HUES6 (cell line): Measurements from ENCODE around the gene ZSWIM9.

Experiments
- H3K27ac ChIP-seq: 2 replicates; pipeline ENCODE4 v1.7.0; 2013; ENCODE audit warnings: low read depth, mild to moderate bottlenecking, low read length, inconsistent platforms
- H3K27me3 ChIP-seq: 2 replicates; pipeline ENCODE4 v1.6.1; 2013; ENCODE audit warnings: low read length; ENCODE audit not compliant: control insufficient read depth, insufficient read depth
- H3K36me3 ChIP-seq: 2 replicates; pipeline ENCODE4 v1.6.1; 2013; ENCODE audit warnings: low read length; ENCODE audit not compliant: control insufficient read depth, insufficient read depth
- H3K4me1 ChIP-seq: 2 replicates; pipeline ENCODE4 v1.6.1; 2013; ENCODE audit warnings: low read length; ENCODE audit not compliant: control insufficient read depth, insufficient read depth
- H3K4me3 ChIP-seq: 2 replicates; pipeline ENCODE4 v1.5.1; 2013; ENCODE audit warnings: low read depth, low read length
- H3K9ac ChIP-seq: one replicate; pipeline ENCODE4 v1.6.1; 2013; ENCODE audit warnings: mild to moderate bottlenecking, low read length
- H3K9me3 ChIP-seq: 2 replicates; pipeline ENCODE4 v1.6.1; 2013; ENCODE audit warnings: low read depth, low read length; ENCODE audit not compliant: control insufficient read depth, insufficient read depth

Gene ZSWIM9

DNA sequence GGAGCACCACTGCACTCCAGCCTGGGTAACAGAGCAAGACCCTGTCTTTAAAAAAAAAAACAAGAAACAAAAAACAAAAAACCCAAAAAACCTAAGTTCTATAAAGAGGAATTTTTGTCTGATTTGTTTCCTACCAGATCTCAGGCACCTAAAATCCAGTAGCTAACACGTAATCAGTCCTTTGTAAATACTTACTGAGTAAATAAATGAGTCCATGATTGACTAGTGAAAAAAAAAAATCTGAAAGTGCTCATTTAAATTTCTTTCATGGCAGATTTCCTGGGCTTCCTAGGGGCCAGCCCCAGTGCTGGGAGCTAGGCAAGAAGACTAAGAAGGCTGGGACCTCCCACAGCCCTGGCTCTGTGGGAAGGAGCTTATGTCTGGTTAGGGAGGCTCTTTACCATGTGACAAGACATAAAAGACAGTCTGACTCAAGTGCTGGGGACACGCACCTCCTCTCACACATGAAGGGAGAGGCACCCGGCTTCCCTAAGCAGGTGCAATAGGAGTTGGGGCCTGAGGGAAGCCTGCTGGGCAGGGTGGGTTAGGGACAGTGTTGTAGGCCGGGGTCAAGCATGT is 22.8 kb upstream of the ZSWIM9 start:
- no peaks in the 10 kb centered on the region for H3K9me3 ChIP-seq
- no peaks in the 10 kb centered on the region for H3K4me1 ChIP-seq
- H3K9ac ChIP-seq: no peak overlapping the region
- no peak overlapping the region for H3K27ac ChIP-seq
- no peaks in the 10 kb centered on the region for H3K27me3 ChIP-seq
- peaks cover 79% of the 10 kb centered on the region for H3K36me3 ChIP-seq
- H3K4me3 ChIP-seq: no peak overlapping the region

DNA sequence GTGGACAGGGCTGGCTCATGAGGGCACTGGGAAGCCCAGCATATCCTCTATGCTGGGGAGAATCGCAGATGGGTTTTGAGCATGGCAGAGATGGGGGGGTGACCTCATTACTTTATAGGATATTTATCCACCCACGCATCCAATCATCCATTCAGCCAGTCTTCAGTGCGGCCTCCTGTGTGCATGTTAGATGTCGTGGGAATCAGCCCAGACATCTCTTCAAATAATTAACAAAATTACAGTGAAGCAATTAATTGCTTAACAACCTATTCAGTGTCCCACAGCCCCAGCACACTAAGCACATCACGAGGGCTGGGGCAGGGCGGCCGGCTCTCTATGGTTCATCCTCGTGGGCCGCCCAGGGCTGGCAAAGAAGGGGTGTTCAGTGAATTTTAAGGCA is 21.9 kb upstream of the ZSWIM9 start:
- H3K4me1 ChIP-seq: no peaks in the 10 kb centered on the region
- H3K9ac ChIP-seq: no peak overlapping the region
- H3K27ac ChIP-seq: no peak overlapping the region
- no peaks in the 10 kb centered on the region for H3K9me3 ChIP-seq
- peaks cover 70% of the 10 kb centered on the region for H3K36me3 ChIP-seq
- H3K27me3 ChIP-seq: no peaks in the 10 kb centered on the region
- no peak overlapping the region for H3K4me3 ChIP-seq

DNA sequence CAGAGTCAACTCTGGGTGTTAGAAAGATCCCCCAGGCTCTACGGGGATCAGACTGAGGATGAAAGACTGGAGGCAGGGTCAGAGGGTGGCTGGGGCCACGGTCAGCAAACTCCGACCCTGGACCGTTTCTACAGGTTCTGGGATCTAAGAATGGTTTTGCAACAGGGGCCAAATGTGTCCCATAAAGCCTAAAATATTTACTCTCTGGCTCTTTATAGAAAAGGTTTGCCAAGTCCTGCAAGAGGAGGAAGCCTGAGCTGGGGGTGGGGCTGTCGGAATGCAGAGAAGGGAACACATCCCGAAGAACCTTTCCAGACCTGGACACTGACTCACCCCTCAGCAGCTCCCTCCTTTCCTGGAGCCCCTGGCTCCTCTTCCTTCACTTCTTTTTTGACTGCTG is 21.1 kb upstream of the ZSWIM9 start:
- no peaks in the 10 kb centered on the region for H3K4me1 ChIP-seq
- no peaks in the 10 kb centered on the region for H3K9me3 ChIP-seq
- H3K27me3 ChIP-seq: no peaks in the 10 kb centered on the region
- H3K9ac ChIP-seq: no peak overlapping the region
- peaks cover 69% of the 10 kb centered on the region for H3K36me3 ChIP-seq
- H3K27ac ChIP-seq: no peak overlapping the region
- H3K4me3 ChIP-seq: no peak overlapping the region

DNA sequence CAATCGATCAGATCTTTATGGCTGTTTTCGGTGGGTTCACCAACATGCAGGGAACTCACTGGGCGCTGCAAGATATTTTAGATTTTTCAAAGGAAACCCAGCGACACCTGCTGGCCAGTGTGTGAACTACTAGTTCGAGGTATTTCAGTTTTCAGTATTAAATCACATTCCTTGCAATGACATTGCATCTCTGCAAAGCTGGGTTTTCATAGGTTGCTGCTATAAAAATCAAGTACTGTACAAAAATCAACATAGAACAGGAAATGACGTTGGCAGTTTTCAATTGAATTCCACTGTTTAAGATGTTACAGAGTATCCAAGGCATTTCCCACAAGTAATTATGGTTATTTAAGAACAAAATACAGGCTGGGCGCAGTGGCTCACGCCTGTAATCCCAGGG is 17.9 kb upstream of the ZSWIM9 start:
- no peaks in the 10 kb centered on the region for H3K4me1 ChIP-seq
- H3K27ac ChIP-seq: no peak overlapping the region
- no peaks in the 10 kb centered on the region for H3K27me3 ChIP-seq
- H3K36me3 ChIP-seq: peaks cover 62% of the 10 kb centered on the region
- H3K9me3 ChIP-seq: no peaks in the 10 kb centered on the region
- H3K4me3 ChIP-seq: no peak overlapping the region
- no peak overlapping the region for H3K9ac ChIP-seq

DNA sequence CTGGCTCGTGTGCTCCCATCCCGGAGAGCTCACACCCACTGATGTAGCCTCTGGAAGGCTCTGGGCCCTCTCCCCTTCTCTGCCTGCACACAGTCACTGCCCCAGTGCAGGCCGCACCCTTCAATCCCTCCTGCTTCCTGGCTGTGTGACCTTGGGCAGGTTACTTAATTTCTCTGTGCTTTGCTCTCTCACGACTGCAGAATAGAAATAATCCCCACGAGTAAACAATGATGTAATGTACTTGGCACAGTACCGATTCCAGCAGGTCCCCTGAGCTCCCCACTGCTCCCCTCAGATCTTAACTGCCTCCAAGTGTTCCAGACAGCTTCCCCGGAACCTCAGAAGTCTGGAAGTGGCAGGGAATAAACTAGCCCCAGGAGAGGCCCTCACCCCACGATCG is 16.5 kb upstream of the ZSWIM9 start:
- Histone ChIP-seq H3K27ac (no peak overlapping the region), H3K27me3 (no peaks in the 10 kb centered on the region), H3K9me3 (no peaks in the 10 kb centered on the region), H3K4me1 (no peaks in the 10 kb centered on the region), H3K9ac (no peak overlapping the region), H3K4me3 (no peak overlapping the region), H3K36me3 (peaks cover 63% of the 10 kb centered on the region)

DNA sequence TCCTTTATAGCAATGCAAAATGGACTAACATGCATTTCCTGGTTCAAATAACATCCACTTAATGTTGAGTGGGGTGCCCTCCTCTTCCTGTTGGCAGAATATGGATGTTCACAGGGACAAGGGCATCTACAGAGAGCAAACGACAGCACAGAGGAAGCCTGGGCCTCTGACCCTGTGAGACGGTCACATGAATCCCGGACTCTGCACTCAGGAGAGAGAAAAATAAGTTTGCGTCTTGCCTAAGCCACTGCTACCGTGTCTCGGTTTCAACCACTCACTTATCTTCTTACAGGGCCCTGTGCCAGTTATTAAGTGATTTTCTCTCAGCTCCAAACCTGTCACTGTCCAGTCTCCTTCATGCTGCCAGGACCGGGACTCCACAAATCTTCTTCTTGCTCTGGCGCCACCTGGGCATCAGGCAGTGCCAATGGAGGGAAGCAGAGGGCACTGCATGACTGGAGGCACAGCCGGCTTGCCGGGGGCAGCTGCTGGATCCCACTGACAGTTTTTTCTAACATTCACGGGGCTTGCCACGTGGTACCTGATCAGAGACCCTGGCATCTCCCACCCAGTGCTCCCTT is 12.2 kb upstream of the ZSWIM9 start:
- peaks cover 70% of the 10 kb centered on the region for H3K36me3 ChIP-seq

DNA sequence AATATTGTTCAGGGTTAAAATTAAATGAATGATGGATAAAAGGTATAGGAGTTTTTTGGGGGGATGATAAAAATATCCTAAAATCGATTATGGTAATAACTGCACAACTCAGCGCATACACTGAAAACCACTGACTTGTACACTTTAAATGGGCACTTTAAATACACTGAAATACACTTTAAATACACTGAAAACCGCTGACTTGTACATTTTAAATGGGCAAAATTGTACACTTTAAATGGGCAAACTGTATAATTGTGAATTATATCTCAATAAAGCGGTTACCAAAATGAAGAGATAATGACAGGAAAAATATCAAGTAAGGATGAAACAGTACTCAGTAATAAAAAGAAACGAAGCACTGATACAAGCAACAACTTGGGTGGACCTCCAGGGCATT is 1.8 kb upstream of the ZSWIM9 start:
- no peak overlapping the region for H3K9ac ChIP-seq
- no peaks in the 10 kb centered on the region for H3K27me3 ChIP-seq
- H3K36me3 ChIP-seq: peaks cover 21% of the 10 kb centered on the region
- no peaks in the 10 kb centered on the region for H3K9me3 ChIP-seq
- H3K27ac ChIP-seq: no peak overlapping the region
- peaks cover 8% of the 10 kb centered on the region; the same call in 1 of the 2 replicates for H3K4me1 ChIP-seq
- H3K4me3 ChIP-seq: no peak overlapping the region

More for the DNA sequence above, 12.2 kb upstream of the ZSWIM9 start:
- Histone ChIP-seq H3K4me1 (no peaks in the 10 kb centered on the region), H3K27ac (no peak overlapping the region), H3K4me3 (no peak overlapping the region), H3K9ac (no peak overlapping the region), H3K9me3 (no peaks in the 10 kb centered on the region), H3K27me3 (no peaks in the 10 kb centered on the region)

DNA sequence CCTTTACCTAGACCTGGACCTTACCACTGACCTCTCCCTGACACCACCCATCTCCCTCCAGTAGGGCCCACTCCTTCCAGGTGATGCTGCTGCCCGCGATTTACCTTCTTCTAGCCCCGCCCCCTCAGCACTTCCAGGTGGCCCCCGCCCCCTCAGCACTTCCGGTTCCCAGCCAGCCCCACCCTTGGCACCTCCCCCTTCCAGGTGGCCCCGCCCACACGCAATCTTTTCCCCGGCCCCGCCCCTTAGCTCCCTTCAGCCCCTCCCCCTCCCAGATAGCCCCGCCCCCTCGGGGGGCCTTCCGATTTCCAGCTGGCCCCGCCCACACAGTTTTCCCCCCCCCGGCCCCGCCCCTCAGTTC is 922 bp upstream of the ZSWIM9 start:
- H3K36me3 ChIP-seq: peaks cover 21% of the 10 kb centered on the region
- peak overlapping the region; percentile 99 for H3K9ac ChIP-seq
- peak overlapping the region; percentile 92 for H3K4me3 ChIP-seq
- no peak overlapping the region for H3K27ac ChIP-seq
- no peaks in the 10 kb centered on the region for H3K27me3 ChIP-seq
- no peaks in the 10 kb centered on the region for H3K9me3 ChIP-seq
- H3K4me1 ChIP-seq: peaks cover 8% of the 10 kb centered on the region; the same call in 1 of the 2 replicates

DNA sequence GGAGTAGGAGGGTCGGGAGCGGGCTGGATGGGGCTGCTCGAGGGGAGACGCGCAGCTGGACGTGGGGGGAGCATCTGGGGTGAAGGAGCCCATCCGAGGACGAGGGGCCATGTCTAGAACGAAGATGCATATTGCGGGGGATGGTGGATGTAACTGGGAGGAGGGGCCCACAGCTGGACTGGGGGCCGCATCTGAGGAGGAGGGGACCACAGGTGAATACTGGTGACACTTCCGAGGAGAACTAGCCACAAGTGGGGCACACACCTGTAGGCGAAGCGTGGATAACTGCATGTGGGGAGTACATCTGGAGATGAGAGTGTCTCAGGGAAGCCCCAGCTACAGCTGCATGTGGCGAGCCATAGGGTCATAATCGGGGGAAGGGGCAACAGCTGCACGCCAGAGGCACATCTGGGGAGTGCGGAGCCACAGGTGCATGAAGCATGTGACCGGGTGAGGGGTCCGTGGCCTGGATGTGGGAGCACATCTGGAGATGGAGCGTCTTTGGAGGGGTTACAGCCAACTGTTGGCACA is 402 bp downstream of the ZSWIM9 start:
- H3K9me3 ChIP-seq: no peaks in the 10 kb centered on the region
- peaks cover 30% of the 10 kb centered on the region for H3K36me3 ChIP-seq
- peaks cover 8% of the 10 kb centered on the region; the same call in 1 of the 2 replicates for H3K4me1 ChIP-seq
- H3K4me3 ChIP-seq: peak overlapping the region; percentile 92
- no peak overlapping the region for H3K27ac ChIP-seq
- H3K27me3 ChIP-seq: no peaks in the 10 kb centered on the region
- H3K9ac ChIP-seq: peak overlapping the region; percentile 70

DNA sequence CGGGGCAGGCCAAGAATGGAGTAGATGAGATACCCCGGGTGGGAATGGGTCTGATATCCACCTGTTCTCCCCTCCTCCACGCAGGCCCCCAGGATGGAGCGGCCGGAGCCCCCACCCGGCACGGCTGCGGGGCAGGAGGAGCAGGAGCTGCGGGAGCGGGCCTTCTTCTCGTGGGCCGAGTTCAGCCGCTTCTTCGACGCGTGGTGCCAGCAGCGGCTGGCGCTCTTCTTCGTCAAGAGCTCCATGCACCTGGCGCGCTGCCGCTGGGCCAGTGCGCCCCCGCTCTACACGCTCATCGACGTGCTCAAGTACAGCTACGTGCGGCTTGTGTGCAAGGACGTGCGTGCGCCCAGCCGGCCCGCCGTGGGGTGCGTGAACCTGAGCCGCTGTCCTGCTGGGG is 1.2 kb downstream of the ZSWIM9 start:
- Histone ChIP-seq H3K9me3 (no peaks in the 10 kb centered on the region), H3K9ac (no peak overlapping the region), H3K4me1 (peaks cover 8% of the 10 kb centered on the region; the same call in 1 of the 2 replicates), H3K27me3 (no peaks in the 10 kb centered on the region), H3K36me3 (peaks cover 30% of the 10 kb centered on the region), H3K27ac (no peak overlapping the region), H3K4me3 (peak overlapping the region; percentile 92; the same call in 1 of the 2 replicates)

DNA sequence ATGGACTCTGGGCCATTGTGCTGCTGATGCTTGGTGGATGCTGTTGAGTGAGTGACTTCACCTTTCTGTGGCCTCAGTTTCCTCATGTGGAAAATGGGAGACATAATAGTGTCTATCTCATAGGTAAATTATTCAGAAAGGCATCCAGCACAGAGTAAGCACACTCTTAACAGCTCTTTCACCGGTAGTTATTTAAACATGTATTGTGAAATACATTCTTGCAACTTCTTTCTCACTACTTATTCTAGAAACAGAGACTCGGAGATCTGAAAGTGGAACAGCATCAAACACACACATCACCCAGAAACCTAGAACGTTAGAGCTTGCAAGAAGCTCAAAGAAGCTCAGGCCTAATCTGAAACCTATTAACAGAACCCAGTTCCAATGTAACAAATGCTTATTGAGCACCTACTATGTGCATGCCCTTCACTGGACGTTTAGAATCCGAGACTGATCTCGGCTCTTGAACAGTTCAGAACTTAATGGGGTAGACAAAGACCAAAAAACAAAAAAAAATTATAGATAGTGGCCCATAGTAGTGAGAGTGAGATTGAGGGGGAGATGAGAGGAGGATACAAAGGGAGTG is 4.1 kb downstream of the ZSWIM9 start:
- Histone ChIP-seq H3K9me3 (no peaks in the 10 kb centered on the region), H3K9ac (no peak overlapping the region), H3K4me1 (peaks cover 4% of the 10 kb centered on the region; the same call in 1 of the 2 replicates), H3K36me3 (peaks cover 35% of the 10 kb centered on the region), H3K27me3 (no peaks in the 10 kb centered on the region), H3K4me3 (no peak overlapping the region), H3K27ac (no peak overlapping the region)
